ENCODE measurements around the gene PAX3. TPM values are rescaled to one million over a fixed set of nuclear protein-coding genes. Genes with fewer than 3 reads are reported as not detected.

Gene PAX3
- total RNA-seq, 2 experiments from 2014 or later, result not detected

GRCh38 chr2:222208010-222208690 is 90.6 kb downstream of the PAX3 start:
- no peaks in the 10 kb centered on the region for H3K36me3 Mint-ChIP-seq (ENCODE audit: low read depth)
- H3K9me3 Mint-ChIP-seq, result no peaks in the 10 kb centered on the region
- H3K27me3 Mint-ChIP-seq (ENCODE audit: low read depth), result no peaks in the 10 kb centered on the region
- DNase-seq, result no peak
- CTCF ChIA-PET, result no interaction called here
- H3K4me1 Mint-ChIP-seq (ENCODE audit: low read depth), result no peaks in the 10 kb centered on the region
- intact Hi-C loops (cut with micrococcal nuclease), result no loop called here
- no peak overlapping the region for H3K4me3 Mint-ChIP-seq
- H3K27ac Mint-ChIP-seq, result no peak overlapping the region

GRCh38 chr2:222205136-222205535 is 93.7 kb downstream of the PAX3 start:
- no peaks in the 10 kb centered on the region for H3K9me3 Mint-ChIP-seq
- intact Hi-C loops (cut with micrococcal nuclease), result no loop called here
- H3K36me3 Mint-ChIP-seq (ENCODE audit: low read depth), result no peaks in the 10 kb centered on the region
- peaks cover 5% of the 10 kb centered on the region for H3K27me3 Mint-ChIP-seq (ENCODE audit: low read depth)
- H3K4me3 Mint-ChIP-seq, result no peak overlapping the region
- H3K4me1 Mint-ChIP-seq (ENCODE audit: low read depth), result no peaks in the 10 kb centered on the region
- no peak for DNase-seq
- H3K27ac Mint-ChIP-seq, result no peak overlapping the region
- CTCF ChIA-PET, result no interaction called here

DNA sequence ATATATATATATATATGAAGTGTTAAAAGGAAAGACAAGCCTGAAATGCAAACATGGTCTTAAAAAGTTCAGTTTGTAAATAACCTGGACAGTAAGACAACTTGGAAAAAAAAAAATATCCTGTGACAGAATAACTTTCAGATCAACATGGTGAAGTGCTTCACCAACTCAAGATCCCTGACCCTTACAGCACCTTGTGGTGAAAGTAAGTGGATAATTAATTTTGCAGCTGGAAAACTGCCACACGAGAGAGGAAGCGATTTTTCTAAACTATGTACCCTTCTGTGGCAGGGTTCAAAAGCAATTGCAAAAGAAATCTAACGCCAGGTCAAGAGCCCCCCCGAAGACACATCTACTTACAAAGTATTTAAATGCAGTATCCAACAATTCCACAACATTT is 95.8 kb downstream of the PAX3 start:
- Mint-ChIP-seq H3K27me3 (ENCODE audit: low read depth) (peaks cover 5% of the 10 kb centered on the region), H3K27ac (no peak overlapping the region), H3K4me1 (ENCODE audit: low read depth) (no peaks in the 10 kb centered on the region), H3K4me3 (no peak overlapping the region), H3K36me3 (ENCODE audit: low read depth) (no peaks in the 10 kb centered on the region), H3K9me3 (no peaks in the 10 kb centered on the region)
- CTCF ChIA-PET, result no interaction called here
- DNase-seq, result no peak
- intact Hi-C loops (cut with micrococcal nuclease), result no loop called here

GRCh38 chr2:222196159-222196558 is 102.6 kb downstream of the PAX3 start:
- DNase-seq, result no peak
- no peak overlapping the region for H3K4me3 Mint-ChIP-seq
- H3K27me3 Mint-ChIP-seq (ENCODE audit: low read depth), result no peaks in the 10 kb centered on the region
- intact Hi-C loops (cut with micrococcal nuclease), result no loop called here
- no peak overlapping the region for H3K27ac Mint-ChIP-seq
- no peaks in the 10 kb centered on the region for H3K4me1 Mint-ChIP-seq (ENCODE audit: low read depth)
- CTCF ChIA-PET, result no interaction called here
- no peaks in the 10 kb centered on the region for H3K36me3 Mint-ChIP-seq (ENCODE audit: low read depth)
- H3K9me3 Mint-ChIP-seq, result no peaks in the 10 kb centered on the region

GRCh38 chr2:222194669-222195068 is 104.1 kb downstream of the PAX3 start:
- intact Hi-C loops (cut with micrococcal nuclease), result no loop called here
- DNase-seq, result no peak
- Mint-ChIP-seq H3K4me3 (no peak overlapping the region), H3K9me3 (no peaks in the 10 kb centered on the region), H3K4me1 (ENCODE audit: low read depth) (no peaks in the 10 kb centered on the region), H3K27ac (no peak overlapping the region), H3K27me3 (ENCODE audit: low read depth) (peaks cover under 1% of the 10 kb centered on the region), H3K36me3 (ENCODE audit: low read depth) (no peaks in the 10 kb centered on the region)
- CTCF ChIA-PET, result no interaction called here

GRCh38 chr2:222193328-222193983 is 105.3 kb downstream of the PAX3 start:
- no peak for DNase-seq
- CTCF ChIA-PET, result no interaction called here
- Mint-ChIP-seq H3K27ac (no peak overlapping the region), H3K9me3 (no peaks in the 10 kb centered on the region), H3K4me1 (ENCODE audit: low read depth) (no peaks in the 10 kb centered on the region), H3K36me3 (ENCODE audit: low read depth) (no peaks in the 10 kb centered on the region), H3K4me3 (no peak overlapping the region), H3K27me3 (ENCODE audit: low read depth) (peaks cover 2% of the 10 kb centered on the region)
- intact Hi-C loops (cut with micrococcal nuclease), result no loop called here

DNA sequence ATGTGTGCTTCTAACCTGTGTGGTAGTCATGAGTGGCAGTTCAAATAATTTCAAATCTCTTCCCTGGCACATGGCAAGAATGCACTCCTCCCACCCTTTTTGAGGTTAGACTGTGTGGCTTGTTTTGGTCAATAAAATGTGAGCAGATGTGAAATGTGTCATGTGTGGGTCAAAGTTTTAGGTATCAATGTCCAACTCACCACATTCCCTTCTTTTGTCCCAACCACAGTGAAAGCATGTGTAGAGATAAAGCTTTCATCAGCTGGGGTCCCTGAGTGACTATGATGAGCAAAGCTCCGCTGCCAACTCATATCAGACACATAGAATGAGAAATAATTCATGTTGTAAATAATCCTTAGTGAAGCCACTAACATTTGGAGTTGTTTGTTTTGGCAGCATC is 118.2 kb downstream of the PAX3 start:
- intact Hi-C loops (cut with micrococcal nuclease), result no loop called here
- Mint-ChIP-seq H3K4me3 (no peak overlapping the region), H3K4me1 (ENCODE audit: low read depth) (no peaks in the 10 kb centered on the region), H3K9me3 (peaks cover 5% of the 10 kb centered on the region), H3K27me3 (ENCODE audit: low read depth) (peaks cover 1% of the 10 kb centered on the region), H3K27ac (no peak overlapping the region), H3K36me3 (ENCODE audit: low read depth) (no peaks in the 10 kb centered on the region)
- CTCF ChIA-PET, result no interaction called here
- no peak for DNase-seq

DNA sequence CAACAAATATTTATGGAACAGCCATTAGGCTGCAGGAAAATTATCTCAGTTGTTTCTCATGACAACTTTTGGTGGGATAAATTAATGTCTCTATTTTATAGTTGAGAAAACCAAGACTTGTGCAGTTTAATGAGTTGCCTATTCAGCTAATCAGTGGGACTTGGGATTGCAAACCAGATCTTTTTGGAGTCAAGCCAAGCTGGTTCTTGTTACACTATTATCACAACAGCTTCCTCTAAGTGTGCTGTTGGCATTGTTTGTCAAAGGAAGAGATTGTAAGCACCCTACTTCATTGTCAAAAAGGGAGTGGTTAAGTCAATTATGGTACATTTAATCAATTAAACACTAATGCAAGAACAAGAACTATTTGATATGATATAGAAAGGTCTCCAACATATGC is 119.2 kb downstream of the PAX3 start:
- H3K9me3 Mint-ChIP-seq, result peaks cover 5% of the 10 kb centered on the region
- peaks cover 1% of the 10 kb centered on the region for H3K27me3 Mint-ChIP-seq (ENCODE audit: low read depth)
- DNase-seq, result no peak
- intact Hi-C loops (cut with micrococcal nuclease), result no loop called here
- no peaks in the 10 kb centered on the region for H3K4me1 Mint-ChIP-seq (ENCODE audit: low read depth)
- CTCF ChIA-PET, result no interaction called here
- H3K4me3 Mint-ChIP-seq, result no peak overlapping the region
- no peak overlapping the region for H3K27ac Mint-ChIP-seq
- no peaks in the 10 kb centered on the region for H3K36me3 Mint-ChIP-seq (ENCODE audit: low read depth)

GRCh38 chr2:222178450-222178849 is 120.3 kb downstream of the PAX3 start:
- Mint-ChIP-seq H3K27me3 (ENCODE audit: low read depth) (peaks cover 1% of the 10 kb centered on the region), H3K4me1 (ENCODE audit: low read depth) (no peaks in the 10 kb centered on the region), H3K27ac (no peak overlapping the region), H3K4me3 (no peak overlapping the region), H3K9me3 (peaks cover 5% of the 10 kb centered on the region), H3K36me3 (ENCODE audit: low read depth) (no peaks in the 10 kb centered on the region)
- intact Hi-C loops (cut with micrococcal nuclease), result no loop called here
- DNase-seq, result no peak
- CTCF ChIA-PET, result no interaction called here

GRCh38 chr2:222176890-222177289 is 121.9 kb downstream of the PAX3 start:
- no peak for DNase-seq
- Mint-ChIP-seq H3K27me3 (ENCODE audit: low read depth) (peaks cover 1% of the 10 kb centered on the region), H3K27ac (no peak overlapping the region), H3K4me1 (ENCODE audit: low read depth) (no peaks in the 10 kb centered on the region), H3K4me3 (no peak overlapping the region), H3K36me3 (ENCODE audit: low read depth) (no peaks in the 10 kb centered on the region), H3K9me3 (peaks cover 5% of the 10 kb centered on the region)
- CTCF ChIA-PET, result no interaction called here
- intact Hi-C loops (cut with micrococcal nuclease), result no loop called here

DNA sequence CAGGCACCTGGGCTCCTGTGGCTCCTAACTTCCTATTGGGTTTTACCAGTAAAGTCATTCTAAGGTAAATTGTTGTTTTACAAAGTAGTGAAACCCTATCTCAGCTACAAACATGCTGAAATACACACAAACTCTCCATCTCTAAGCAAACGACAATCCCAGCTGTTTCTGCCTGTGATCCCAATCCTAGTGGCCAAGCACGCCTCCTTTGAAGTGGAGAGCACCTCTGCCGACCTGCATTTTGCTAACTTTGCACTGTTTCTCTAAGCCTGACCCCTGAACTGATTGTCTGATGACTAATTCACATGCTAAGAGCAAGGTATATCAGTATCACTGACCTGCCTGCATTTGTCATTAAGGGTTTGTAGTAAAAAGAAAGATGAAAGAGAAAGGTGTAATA is 124.3 kb downstream of the PAX3 start:
- no peak overlapping the region for H3K27ac Mint-ChIP-seq
- H3K4me3 Mint-ChIP-seq, result no peak overlapping the region
- no peaks in the 10 kb centered on the region for H3K4me1 Mint-ChIP-seq (ENCODE audit: low read depth)
- DNase-seq, result no peak
- peaks cover 2% of the 10 kb centered on the region for H3K9me3 Mint-ChIP-seq
- CTCF ChIA-PET, result no interaction called here
- intact Hi-C loops (cut with micrococcal nuclease), result no loop called here
- no peaks in the 10 kb centered on the region for H3K36me3 Mint-ChIP-seq (ENCODE audit: low read depth)
- peaks cover 1% of the 10 kb centered on the region for H3K27me3 Mint-ChIP-seq (ENCODE audit: low read depth)

DNA sequence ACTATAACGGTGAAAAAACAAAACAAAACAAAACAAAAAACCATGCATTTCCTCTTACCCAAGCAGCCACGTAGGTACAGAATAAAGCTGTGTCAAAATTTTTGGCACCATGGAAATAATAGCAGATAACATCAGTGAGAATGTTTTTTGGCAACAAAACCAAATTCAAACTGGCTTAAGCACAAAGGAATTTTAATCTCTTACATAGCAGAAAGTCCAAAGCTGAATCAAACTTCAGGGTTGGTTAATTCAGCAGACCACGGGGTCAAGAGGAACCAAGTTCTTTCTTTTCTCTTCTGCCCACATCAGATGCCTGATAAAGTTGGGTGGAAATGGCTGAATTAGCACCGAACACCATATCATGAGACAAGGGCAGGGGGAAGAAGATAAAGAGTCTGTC is 129.5 kb downstream of the PAX3 start:
- intact Hi-C loops (cut with micrococcal nuclease), result no loop called here
- H3K36me3 Mint-ChIP-seq (ENCODE audit: low read depth), result no peaks in the 10 kb centered on the region
- H3K27me3 Mint-ChIP-seq (ENCODE audit: low read depth), result no peaks in the 10 kb centered on the region
- CTCF ChIA-PET, result no interaction called here
- no peaks in the 10 kb centered on the region for H3K4me1 Mint-ChIP-seq (ENCODE audit: low read depth)
- peaks cover 2% of the 10 kb centered on the region for H3K9me3 Mint-ChIP-seq
- no peak for DNase-seq
- H3K4me3 Mint-ChIP-seq, result no peak overlapping the region
- H3K27ac Mint-ChIP-seq, result no peak overlapping the region

- intact Hi-C loops (cut with micrococcal nuclease), result no loop called here
- no peak overlapping the region for H3K4me3 Mint-ChIP-seq
- no peaks in the 10 kb centered on the region for H3K36me3 Mint-ChIP-seq (ENCODE audit: low read depth)
- CTCF ChIA-PET, result no interaction called here
- peaks cover 2% of the 10 kb centered on the region for H3K9me3 Mint-ChIP-seq
- no peak overlapping the region for H3K27ac Mint-ChIP-seq
- H3K4me1 Mint-ChIP-seq (ENCODE audit: low read depth), result no peaks in the 10 kb centered on the region
- H3K27me3 Mint-ChIP-seq (ENCODE audit: low read depth), result no peaks in the 10 kb centered on the region
- no peak for DNase-seq
Observed at GRCh38 chr2:222167762-222168161, 131.0 kb downstream of the PAX3 start.

Data from activated naive CD4-positive, alpha-beta T cell treated with anti-CD3 and anti-CD28 coated beads for 36 hours (primary cell).